K562 (cell line): ENCODE results near the gene G6PD. TPM values are rescaled to one million over a fixed set of nuclear protein-coding genes. Genes with fewer than 3 reads are reported as not detected.
A peak's percentile ranks its signal among the peaks of the same experiment; 100 is the strongest.

Experiments
- ATF2 ChIP-seq: sonication (generic); formaldehyde crosslinking; IDR thresholded peaks from 2 replicates; pipeline ENCODE4 v1.8.1; 2022; ENCODE audit warnings: missing genetic modification reagents
- BMI1 ChIP-seq: fragments of 150-350 bp; IDR thresholded peaks from 2 replicates; pipeline ENCODE4 v1.6.1; 2014; ENCODE audit warnings: low read length
- DNMT1 ChIP-seq: fragments of 450-650 bp; IDR thresholded peaks from 2 replicates; pipeline ENCODE4 v1.6.1; 2016; ENCODE audit warnings: antibody characterized with exemption, mild to moderate bottlenecking
- E2F4 ChIP-seq: sonication (generic); formaldehyde crosslinking; IDR thresholded peaks from 2 replicates; pipeline ENCODE4 v1.8.0; 2022; ENCODE audit warnings: mild to moderate bottlenecking, low read depth, missing genetic modification reagents
- FOXJ2 ChIP-seq: fragments of 200-800 bp; sonication (Bioruptor generic); IDR thresholded peaks from 2 replicates; pipeline ENCODE4 v1.6.1; 2016; ENCODE audit warnings: missing genetic modification characterization, missing compliant biosample characterization
- HBP1 ChIP-seq: fragments of 450-650 bp; formaldehyde crosslinking; IDR thresholded peaks from 2 replicates; pipeline ENCODE4 v1.4.0; 2022; ENCODE audit warnings: missing genetic modification characterization
- HDAC1 ChIP-seq, 2 experiments: fragments of 450-650 bp; IDR thresholded peaks; 2 replicates each; pipeline ENCODE4 v1.6.1; 2016 to 2017; ENCODE audit warnings: inconsistent platforms in 1 of 2, mild to moderate bottlenecking in 1 of 2, moderate library complexity in 1 of 2
- HMGN3 ChIP-seq: IDR thresholded peaks from 2 replicates; pipeline ENCODE4 v1.6.1; 2011; ENCODE audit warnings: borderline replicate concordance, low read depth, mild to moderate bottlenecking, mixed read lengths, low read length; ENCODE audit not compliant: insufficient read length; ENCODE audit errors: extremely low read depth
- MCM2 ChIP-seq: fragments of 450-650 bp; IDR thresholded peaks from 2 replicates; pipeline ENCODE4 v1.6.1; 2017; ENCODE audit warnings: low read depth, mild to moderate bottlenecking
- NRF1 ChIP-seq, 2 experiments: fragments of 450-650 bp; IDR thresholded peaks in 1 of 2; conservative IDR thresholded peaks in 1 of 2; 2 replicates each; pipeline ENCODE4 v1.6.1; 2014; ENCODE audit warnings: mild to moderate bottlenecking in 2 of 2
- TCF15 ChIP-seq: fragments of 250-450 bp; sonication (Bioruptor Pico); IDR thresholded peaks from 2 replicates; pipeline ENCODE4 v1.8.0; 2022; ENCODE audit warnings: moderate library complexity, mild to moderate bottlenecking, inconsistent platforms
- VEZF1 ChIP-seq: fragments of 200-800 bp; sonication (Bioruptor generic); IDR thresholded peaks from 2 replicates; pipeline ENCODE4 v1.6.1; 2017; ENCODE audit warnings: missing genetic modification characterization, missing compliant biosample characterization
- YY1 ChIP-seq, 3 experiments: IDR thresholded peaks; 2 replicates each; pipeline ENCODE4 v1.6.1; 2011; ENCODE audit warnings: low read length in 2 of 3, mild to moderate bottlenecking in 2 of 3, moderate library complexity in 2 of 3, borderline replicate concordance in 1 of 3, control low read depth in 1 of 3, low read depth in 1 of 3; ENCODE audit not compliant: insufficient read depth in 3 of 3, insufficient replicate concordance in 2 of 3, control insufficient read depth in 1 of 3, insufficient read length in 1 of 3; ENCODE audit errors: extremely low read depth in 1 of 3
- ZBTB43 ChIP-seq: sonication (generic); formaldehyde crosslinking; IDR thresholded peaks from 2 replicates; pipeline ENCODE4 v1.8.0; 2023; ENCODE audit warnings: mild to moderate bottlenecking, missing genetic modification reagents
- ZC3H11A ChIP-seq: IDR thresholded peaks from 2 replicates; pipeline ENCODE4 v1.6.1; 2012; ENCODE audit warnings: low read depth, low read length, improper control_type of control experiment
- ZNF449 ChIP-seq: fragments of 250-450 bp; sonication (Bioruptor Pico); IDR thresholded peaks from 2 replicates; pipeline ENCODE4 v1.8.0; 2022; ENCODE audit warnings: moderate library complexity, mild to moderate bottlenecking, inconsistent platforms
- ZNF589 ChIP-seq: fragments of 200-800 bp; sonication (Bioruptor generic); IDR thresholded peaks from 2 replicates; pipeline ENCODE4 v1.6.1; 2016; ENCODE audit warnings: low read depth, missing genetic modification characterization, missing compliant biosample characterization
- polyA plus RNA-seq, 8 experiments: library from polyadenylated mRNA; depleted of rRNA in 4 of 8; stranded (reverse) in 5 of 8; unstranded in 3 of 8; fragments of >200 nt; fragmentation: Nextera tagmentation in 2 of 8; fragmentation: Illumina TruSeq in 1 of 8; extraction: Ambion mirVana in 2 of 8; extraction: Trizol in 1 of 8; gene quantifications; 2 replicates each; pipeline versions ENCODE4 v1.2.1 to v1.2.3, GENCODE V29; 2011 to 2014; ENCODE audit warnings: inconsistent platforms in 1 of 8, missing spikeins in 1 of 8
- total RNA-seq, 7 experiments: library from RNA; depleted of rRNA in 6 of 7; stranded (reverse); fragments of >200 nt in 6 of 7; fragmentation: Illumina TruSeq in 2 of 7; extraction: Trizol in 2 of 7; gene quantifications; 2 replicates each; pipeline versions ENCODE4 v1.2.1 to v1.2.3, GENCODE V29; 2011 to 2021; ENCODE audit warnings: low replicate concordance in 1 of 7

Gene G6PD
- total and polyA plus RNA-seq, 9 of the 15 experiments (the other 6 are each of a cell fraction or from before 2014, with no cell fraction given) = 2.9 to 222 (median 66.4) TPM

- TF ChIP-seq TCF15 (no peak), ZNF589 (CRISPR knock-in tag) (no peak), E2F4 (CRISPR knock-in tag) (no peak), BMI1 (no peak), FOXJ2 (tag) (no peak), HBP1 (CRISPR knock-in tag) (no peak), ZC3H11A (no peak), ATF2 (no peak), HMGN3 (peak; percentile 62), NRF1 (conservative IDR thresholded peaks at IDR 0.05 in 1 of 2, IDR thresholded peaks at IDR 0.05 in 1 of 2) (peak; percentile 10 to 67), YY1 (IDR thresholded peaks at IDR 0.05; ENCODE audit: borderline replicate concordance in 1 of 3, control insufficient read depth in 1 of 3, extremely low read depth in 1 of 3, insufficient read depth in 3 of 3, insufficient read length in 1 of 3, insufficient replicate concordance in 2 of 3, low read depth in 1 of 3, low read length in 2 of 3) (peak in 1 of 3 experiments; percentile 36), DNMT1 (no peak), VEZF1 (CRISPR knock-in tag) (peak; percentile 76), HDAC1 (IDR thresholded peaks at IDR 0.05) (peak in 1 of 2 experiments; percentile 65; a peak in 2 of 4 replicates), ZNF449 (no peak), ZBTB43 (CRISPR knock-in tag) (no peak), MCM2 (no peak)
These were observed 790 bp upstream of the G6PD start, which contains the start of gene IKBKG (continued) for GRCh38 chrX:154547245-154548027.
